ENCODE results near the gene PCSK5. TPM values are rescaled to one million over a fixed set of nuclear protein-coding genes. Genes with fewer than 3 reads are reported as not detected.

PCSK5 gene
- polyA plus RNA-seq, 1 donor from 2014 or later: 1.7 TPM

DNA sequence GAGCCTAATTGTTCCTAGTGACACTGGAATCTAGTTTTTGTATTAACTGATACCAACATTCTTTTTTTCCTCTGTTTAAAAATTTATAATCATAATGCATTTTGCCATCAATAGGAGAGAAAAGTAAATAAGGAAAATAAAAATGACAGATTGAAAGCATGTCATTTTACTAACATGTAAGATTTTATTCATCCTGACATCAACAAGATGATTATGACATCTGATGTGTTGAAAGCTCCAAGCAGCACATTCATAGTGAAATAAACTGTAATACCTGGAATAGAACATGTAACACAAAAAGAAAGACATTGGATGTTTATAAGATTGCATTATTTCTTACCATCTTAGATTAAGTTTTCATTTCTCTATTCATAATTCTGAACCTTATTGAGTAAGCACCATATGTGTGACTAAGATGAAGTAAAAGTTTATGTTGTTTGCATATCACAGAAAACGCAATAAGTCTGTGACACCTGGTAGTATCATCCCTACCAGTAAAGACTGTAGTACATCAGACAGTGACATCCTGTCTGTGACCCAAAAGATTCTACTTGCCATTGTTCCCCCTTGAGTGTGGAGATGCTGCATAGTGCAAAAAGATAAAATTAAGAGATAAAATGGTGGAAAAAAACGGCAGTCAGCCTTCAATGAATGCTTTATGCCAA, 225.6 kb downstream of the PCSK5 start:
- Histone ChIP-seq H3K9ac (ENCODE audit: low read length) (no peak overlapping the region), H3K79me2 (replicated peaks; ENCODE audit: insufficient read depth, low read length) (no peaks in the 10 kb centered on the region), H3K36me3 (ENCODE audit: insufficient read depth, low read length) (no peaks in the 10 kb centered on the region), H3K27me3 (ENCODE audit: insufficient read depth, low read depth, low read length) (no peaks in the 10 kb centered on the region), H2AFZ (ENCODE audit: low read depth, low read length) (no peak overlapping the region), H4K20me1 (ENCODE audit: insufficient read depth) (no peaks in the 10 kb centered on the region), H3K4me2 (ENCODE audit: low read length) (peak overlapping the region; percentile 22), H3K27ac (ENCODE audit: low read length) (no peak overlapping the region), H3F3A (ENCODE audit: insufficient read depth, low read length, poor library complexity, severe bottlenecking) (no peaks in the 10 kb centered on the region), H3K9me2 (ENCODE audit: insufficient read depth, low read length) (no peaks in the 10 kb centered on the region), H3K4me3 (ENCODE audit: low read length) (no peak overlapping the region), H3K9me3 (ENCODE audit: low read length) (no peaks in the 10 kb centered on the region)
- TF ChIP-seq, protein P1, sequence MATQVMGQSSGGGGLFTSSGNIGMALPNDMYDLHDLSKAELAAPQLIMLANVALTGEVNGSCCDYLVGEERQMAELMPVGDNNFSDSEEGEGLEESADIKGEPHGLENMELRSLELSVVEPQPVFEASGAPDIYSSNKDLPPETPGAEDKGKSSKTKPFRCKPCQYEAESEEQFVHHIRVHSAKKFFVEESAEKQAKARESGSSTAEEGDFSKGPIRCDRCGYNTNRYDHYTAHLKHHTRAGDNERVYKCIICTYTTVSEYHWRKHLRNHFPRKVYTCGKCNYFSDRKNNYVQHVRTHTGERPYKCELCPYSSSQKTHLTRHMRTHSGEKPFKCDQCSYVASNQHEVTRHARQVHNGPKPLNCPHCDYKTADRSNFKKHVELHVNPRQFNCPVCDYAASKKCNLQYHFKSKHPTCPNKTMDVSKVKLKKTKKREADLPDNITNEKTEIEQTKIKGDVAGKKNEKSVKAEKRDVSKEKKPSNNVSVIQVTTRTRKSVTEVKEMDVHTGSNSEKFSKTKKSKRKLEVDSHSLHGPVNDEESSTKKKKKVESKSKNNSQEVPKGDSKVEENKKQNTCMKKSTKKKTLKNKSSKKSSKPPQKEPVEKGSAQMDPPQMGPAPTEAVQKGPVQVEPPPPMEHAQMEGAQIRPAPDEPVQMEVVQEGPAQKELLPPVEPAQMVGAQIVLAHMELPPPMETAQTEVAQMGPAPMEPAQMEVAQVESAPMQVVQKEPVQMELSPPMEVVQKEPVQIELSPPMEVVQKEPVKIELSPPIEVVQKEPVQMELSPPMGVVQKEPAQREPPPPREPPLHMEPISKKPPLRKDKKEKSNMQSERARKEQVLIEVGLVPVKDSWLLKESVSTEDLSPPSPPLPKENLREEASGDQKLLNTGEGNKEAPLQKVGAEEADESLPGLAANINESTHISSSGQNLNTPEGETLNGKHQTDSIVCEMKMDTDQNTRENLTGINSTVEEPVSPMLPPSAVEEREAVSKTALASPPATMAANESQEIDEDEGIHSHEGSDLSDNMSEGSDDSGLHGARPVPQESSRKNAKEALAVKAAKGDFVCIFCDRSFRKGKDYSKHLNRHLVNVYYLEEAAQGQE (IDR thresholded peaks at IDR 0.05; ENCODE audit: borderline replicate concordance): no peak
- TF ChIP-seq POLR2AphosphoS5 (IDR thresholded peaks at IDR 0.05) (peak; percentile 52), TAF1 (IDR thresholded peaks at IDR 0.05; ENCODE audit: low read depth) (no peak), SMC3 (conservative IDR thresholded peaks at IDR 0.05; ENCODE audit: poor library complexity) (no peak), EZH2 (IDR thresholded peaks at IDR 0.05; ENCODE audit: borderline replicate concordance, insufficient read depth, low read length, poor library complexity, severe bottlenecking) (no peak), MXI1 (conservative IDR thresholded peaks at IDR 0.05; ENCODE audit: poor library complexity, severe bottlenecking) (no peak), RAD21 (conservative IDR thresholded peaks at IDR 0.05) (no peak), EP300 (conservative IDR thresholded peaks at IDR 0.05; ENCODE audit: poor library complexity, severe bottlenecking) (peak; percentile 97)
- TF ChIP-seq, protein P2, sequence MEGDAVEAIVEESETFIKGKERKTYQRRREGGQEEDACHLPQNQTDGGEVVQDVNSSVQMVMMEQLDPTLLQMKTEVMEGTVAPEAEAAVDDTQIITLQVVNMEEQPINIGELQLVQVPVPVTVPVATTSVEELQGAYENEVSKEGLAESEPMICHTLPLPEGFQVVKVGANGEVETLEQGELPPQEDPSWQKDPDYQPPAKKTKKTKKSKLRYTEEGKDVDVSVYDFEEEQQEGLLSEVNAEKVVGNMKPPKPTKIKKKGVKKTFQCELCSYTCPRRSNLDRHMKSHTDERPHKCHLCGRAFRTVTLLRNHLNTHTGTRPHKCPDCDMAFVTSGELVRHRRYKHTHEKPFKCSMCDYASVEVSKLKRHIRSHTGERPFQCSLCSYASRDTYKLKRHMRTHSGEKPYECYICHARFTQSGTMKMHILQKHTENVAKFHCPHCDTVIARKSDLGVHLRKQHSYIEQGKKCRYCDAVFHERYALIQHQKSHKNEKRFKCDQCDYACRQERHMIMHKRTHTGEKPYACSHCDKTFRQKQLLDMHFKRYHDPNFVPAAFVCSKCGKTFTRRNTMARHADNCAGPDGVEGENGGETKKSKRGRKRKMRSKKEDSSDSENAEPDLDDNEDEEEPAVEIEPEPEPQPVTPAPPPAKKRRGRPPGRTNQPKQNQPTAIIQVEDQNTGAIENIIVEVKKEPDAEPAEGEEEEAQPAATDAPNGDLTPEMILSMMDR (IDR thresholded peaks at IDR 0.05; ENCODE audit: poor library complexity, severe bottlenecking): no peak

DNA sequence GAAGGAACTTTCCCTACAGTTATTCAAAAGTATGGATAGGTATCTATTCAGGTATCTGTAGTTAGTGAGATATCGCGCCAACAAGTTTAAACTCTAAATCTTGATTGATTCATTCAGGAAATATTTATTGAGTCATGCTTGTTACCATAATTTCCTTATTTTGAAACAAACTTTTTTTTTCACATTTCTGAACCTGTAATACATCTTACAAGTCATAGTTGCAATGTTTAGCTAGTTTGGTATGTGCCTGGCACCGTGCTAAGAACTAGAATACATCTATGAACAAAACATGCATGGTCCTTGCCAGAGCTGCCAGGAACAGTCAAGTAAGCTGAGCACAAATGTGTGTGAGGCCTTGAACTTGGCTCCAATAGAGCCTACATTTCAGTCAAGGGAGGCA, 226.4 kb downstream of the PCSK5 start:
- Histone ChIP-seq H3K27ac (ENCODE audit: low read length) (no peak overlapping the region), H2AFZ (ENCODE audit: low read depth, low read length) (no peak overlapping the region), H3F3A (ENCODE audit: insufficient read depth, low read length, poor library complexity, severe bottlenecking) (no peaks in the 10 kb centered on the region), H3K9me2 (ENCODE audit: insufficient read depth, low read length) (no peaks in the 10 kb centered on the region), H3K4me3 (ENCODE audit: low read length) (no peak overlapping the region), H3K4me2 (ENCODE audit: low read length) (no peak overlapping the region), H3K27me3 (ENCODE audit: insufficient read depth, low read depth, low read length) (no peaks in the 10 kb centered on the region), H3K79me2 (replicated peaks; ENCODE audit: insufficient read depth, low read length) (no peaks in the 10 kb centered on the region), H3K36me3 (ENCODE audit: insufficient read depth, low read length) (no peaks in the 10 kb centered on the region), H3K9ac (ENCODE audit: low read length) (no peak overlapping the region), H4K20me1 (ENCODE audit: insufficient read depth) (no peaks in the 10 kb centered on the region), H3K9me3 (ENCODE audit: low read length) (no peaks in the 10 kb centered on the region)
- TF ChIP-seq MXI1 (conservative IDR thresholded peaks at IDR 0.05; ENCODE audit: poor library complexity, severe bottlenecking): no peak
- TF ChIP-seq RAD21 (conservative IDR thresholded peaks at IDR 0.05): no peak
- TF ChIP-seq, protein P2 (IDR thresholded peaks at IDR 0.05; ENCODE audit: poor library complexity, severe bottlenecking): no peak
- TF ChIP-seq, protein P1 (IDR thresholded peaks at IDR 0.05; ENCODE audit: borderline replicate concordance): no peak
- TF ChIP-seq TAF1 (IDR thresholded peaks at IDR 0.05; ENCODE audit: low read depth): no peak
- TF ChIP-seq EP300 (conservative IDR thresholded peaks at IDR 0.05; ENCODE audit: poor library complexity, severe bottlenecking): no peak
- no peak for TF ChIP-seq SMC3 (conservative IDR thresholded peaks at IDR 0.05; ENCODE audit: poor library complexity)
- no peak for TF ChIP-seq POLR2AphosphoS5 (IDR thresholded peaks at IDR 0.05)
- TF ChIP-seq EZH2 (IDR thresholded peaks at IDR 0.05; ENCODE audit: borderline replicate concordance, insufficient read depth, low read length, poor library complexity, severe bottlenecking): no peak

Measured in neural cell (in vitro differentiated cells).